NCI-H2081 (cell line): ENCODE measurements around the gene SPTB.

ENCODE experiments used
- DNase-seq, 2 experiments: peaks; one replicate each; lab custom pipeline; 2025; lab: John Stamatoyannopoulos, UW

Gene SPTB

DNA sequence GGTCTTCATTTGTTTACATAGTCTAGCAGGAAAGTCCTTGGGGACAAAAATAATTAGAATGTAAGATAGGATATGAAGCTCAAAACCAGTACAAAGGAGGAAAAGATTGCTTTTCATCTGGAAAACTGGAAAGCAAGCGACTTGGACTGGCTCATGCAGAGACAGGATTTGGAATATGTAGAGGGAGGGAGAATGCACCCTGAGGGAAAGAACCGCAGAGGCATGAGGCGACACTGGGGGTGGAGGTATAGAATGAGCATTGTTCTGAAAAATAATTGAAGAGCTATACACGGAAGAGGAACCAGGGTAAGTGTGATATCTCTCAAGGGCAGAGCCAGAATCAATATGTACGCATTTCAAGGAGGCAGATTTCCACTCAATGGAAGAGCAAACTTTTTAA lies 90.0 kb downstream of the SPTB start:
- peak in 1 of 2 experiments; percentile 8 for DNase-seq

GRCh38 chr14:64788706-64789105 lies 91.0 kb downstream of the SPTB start:
- DNase-seq: no peak

DNA sequence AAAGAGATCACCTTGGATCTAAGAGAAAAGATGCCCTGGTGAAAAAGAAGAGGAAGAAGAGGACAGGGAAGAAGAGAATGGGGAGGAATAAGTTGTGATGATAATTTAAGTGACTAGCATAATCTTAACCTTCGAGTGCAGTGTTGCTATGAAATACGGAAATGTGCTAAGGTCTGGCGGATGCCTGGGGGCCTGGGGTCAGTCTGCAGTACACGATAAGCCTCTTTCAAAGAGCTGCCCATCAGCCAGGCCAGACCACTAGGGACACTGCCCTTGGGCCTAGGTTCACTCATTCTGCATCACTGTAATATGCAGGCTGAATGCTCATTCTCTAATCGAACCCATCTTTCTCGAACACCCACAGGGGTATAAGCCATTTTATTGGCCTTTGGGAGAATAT lies 92.1 kb downstream of the SPTB start:
- no peak for DNase-seq

DNA sequence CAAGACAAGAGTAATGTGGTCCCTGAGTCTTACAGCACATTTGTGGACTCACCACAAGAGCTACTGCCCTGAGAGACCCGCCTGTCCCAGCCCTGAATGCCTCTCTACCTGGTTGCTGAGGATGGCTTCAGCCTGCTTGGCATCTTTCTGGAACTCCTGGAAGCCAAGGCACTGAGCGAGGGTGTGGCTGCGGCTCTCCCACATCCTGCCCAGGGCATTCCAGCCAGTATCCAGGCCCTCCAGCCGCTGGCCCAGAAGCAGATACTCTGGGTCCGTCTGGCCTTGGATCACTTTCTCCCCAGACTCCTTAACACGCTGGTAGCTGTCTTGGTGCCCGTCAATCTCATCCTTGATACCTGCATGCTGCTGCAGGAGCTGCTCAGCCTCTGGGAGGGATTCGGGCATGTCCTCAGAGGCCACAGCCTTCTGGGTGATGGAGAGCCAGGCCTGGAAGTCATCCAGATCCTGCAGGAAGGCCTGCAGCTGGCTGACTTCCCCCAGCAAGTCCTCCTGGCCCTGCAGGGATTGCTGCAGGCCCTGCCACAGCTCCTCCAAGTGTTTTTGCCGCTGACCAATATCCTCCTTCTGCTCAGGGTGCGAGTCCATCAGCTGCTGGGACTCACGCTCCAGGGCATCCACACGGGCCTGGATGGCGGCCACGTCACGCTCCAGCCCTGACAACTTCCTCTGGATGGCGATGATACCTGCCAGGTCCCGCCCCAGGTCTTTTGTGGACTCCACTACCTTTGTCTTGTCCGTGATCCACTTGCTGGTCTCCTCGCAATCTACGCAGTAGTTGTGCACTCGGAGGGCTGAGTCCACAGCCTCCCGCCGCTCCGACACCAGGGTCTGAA lies 93.2 kb downstream of the SPTB start:
- DNase-seq: no peak

- no peak for DNase-seq
These were observed 95.7 kb downstream of the SPTB start for GRCh38 chr14:64784006-64784405.

GRCh38 chr14:64782196-64782595 lies 97.5 kb downstream of the SPTB start:
- DNase-seq: no peak

GRCh38 chr14:64779472-64779871 lies 100.2 kb downstream of the SPTB start:
- no peak for DNase-seq

GRCh38 chr14:64778104-64778754 lies 101.5 kb downstream of the SPTB start:
- no peak for DNase-seq

- no peak for DNase-seq
These were observed 102.2 kb downstream of the SPTB start for GRCh38 chr14:64777461-64777860.

DNA sequence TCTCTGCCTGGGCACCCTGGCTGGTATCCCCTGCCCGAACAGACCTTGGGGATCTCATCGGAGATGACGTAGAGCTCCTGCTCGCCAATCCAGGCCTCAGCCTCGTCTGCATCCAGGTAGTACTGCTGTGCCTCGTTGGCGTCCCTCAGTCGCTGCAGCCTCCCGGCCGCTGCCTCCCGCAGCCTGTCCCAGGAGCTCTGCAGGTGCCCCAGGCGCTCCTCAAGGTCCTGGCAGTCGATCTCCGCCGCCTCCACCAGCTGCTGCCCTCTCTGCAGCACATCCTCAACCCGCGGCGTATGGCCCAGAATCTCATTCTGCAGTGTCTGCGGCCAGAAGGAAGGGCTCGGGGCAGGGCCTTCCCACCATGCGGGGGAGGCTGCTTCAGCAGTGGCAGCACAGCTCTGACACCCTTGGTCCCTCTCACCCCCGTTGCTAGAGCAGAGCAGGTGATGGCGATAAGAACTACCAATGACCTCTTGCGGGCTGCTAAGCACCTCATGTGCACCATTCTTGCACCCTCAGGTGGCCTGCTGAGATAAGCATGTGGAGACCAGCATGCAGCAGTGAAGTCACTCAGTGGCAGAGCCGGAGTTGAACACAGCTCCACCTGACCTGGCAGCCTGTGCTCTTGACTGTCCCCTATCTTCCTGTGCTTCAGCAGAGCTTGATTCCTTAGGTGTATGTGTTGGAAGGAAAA lies 104.5 kb downstream of the SPTB start:
- no peak for DNase-seq

GRCh38 chr14:64774272-64774671 lies 105.4 kb downstream of the SPTB start:
- no peak for DNase-seq

GRCh38 chr14:64773577-64773976 lies 106.1 kb downstream of the SPTB start:
- DNase-seq: no peak

DNA sequence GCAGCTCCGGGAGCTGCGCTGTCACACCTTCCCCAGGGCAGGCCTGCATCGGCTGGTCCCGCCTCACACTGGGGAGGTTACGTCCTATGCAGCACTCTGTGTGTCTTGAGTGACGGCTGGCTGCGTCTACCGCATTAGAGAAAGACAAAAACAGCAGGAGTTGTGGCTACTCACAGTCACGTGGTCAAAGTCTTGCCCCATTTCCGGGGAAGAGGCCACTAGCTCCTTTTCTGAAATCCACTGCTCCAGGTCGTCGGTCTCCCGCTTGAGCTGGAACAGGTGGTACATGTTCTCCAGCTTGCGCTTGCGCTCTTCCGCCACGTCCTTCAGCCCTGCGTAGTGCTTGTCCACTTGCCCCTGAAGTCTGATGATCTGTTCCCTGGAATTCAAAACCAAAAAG lies 106.7 kb downstream of the SPTB start:
- no peak for DNase-seq

DNA sequence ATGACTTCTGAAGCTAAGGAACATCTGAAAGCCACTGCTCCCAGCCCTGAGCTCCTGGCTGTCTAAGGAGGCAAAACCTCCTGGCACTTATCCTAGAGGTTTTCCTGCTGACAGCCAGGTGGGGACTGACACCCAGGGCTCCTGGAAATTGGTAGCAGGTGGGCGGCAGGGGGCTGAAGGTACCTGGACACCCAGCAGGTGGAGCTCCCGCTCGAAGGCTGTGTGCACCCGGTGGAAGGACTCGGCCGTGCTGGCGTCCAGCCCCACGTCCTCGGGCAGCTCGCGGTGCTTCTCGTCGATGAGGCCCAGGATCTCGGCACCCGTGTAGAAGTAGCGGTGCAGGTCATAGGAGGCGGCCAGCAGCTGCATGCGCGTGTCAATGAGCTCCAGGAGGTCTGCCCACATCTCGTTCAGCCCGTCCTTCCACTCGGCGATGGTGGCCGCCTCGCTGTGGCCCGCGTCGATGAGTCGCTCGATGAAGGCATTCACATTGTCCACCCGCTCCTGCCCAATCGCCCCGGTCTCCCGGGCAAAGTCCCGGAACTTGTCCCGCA lies 107.2 kb downstream of the SPTB start:
- no peak for DNase-seq

- no peak for DNase-seq
These were observed 108.5 kb downstream of the SPTB start for GRCh38 chr14:64771161-64771560.

- no peak for DNase-seq
These were observed 109.0 kb downstream of the SPTB start for GRCh38 chr14:64770751-64771150.

DNA sequence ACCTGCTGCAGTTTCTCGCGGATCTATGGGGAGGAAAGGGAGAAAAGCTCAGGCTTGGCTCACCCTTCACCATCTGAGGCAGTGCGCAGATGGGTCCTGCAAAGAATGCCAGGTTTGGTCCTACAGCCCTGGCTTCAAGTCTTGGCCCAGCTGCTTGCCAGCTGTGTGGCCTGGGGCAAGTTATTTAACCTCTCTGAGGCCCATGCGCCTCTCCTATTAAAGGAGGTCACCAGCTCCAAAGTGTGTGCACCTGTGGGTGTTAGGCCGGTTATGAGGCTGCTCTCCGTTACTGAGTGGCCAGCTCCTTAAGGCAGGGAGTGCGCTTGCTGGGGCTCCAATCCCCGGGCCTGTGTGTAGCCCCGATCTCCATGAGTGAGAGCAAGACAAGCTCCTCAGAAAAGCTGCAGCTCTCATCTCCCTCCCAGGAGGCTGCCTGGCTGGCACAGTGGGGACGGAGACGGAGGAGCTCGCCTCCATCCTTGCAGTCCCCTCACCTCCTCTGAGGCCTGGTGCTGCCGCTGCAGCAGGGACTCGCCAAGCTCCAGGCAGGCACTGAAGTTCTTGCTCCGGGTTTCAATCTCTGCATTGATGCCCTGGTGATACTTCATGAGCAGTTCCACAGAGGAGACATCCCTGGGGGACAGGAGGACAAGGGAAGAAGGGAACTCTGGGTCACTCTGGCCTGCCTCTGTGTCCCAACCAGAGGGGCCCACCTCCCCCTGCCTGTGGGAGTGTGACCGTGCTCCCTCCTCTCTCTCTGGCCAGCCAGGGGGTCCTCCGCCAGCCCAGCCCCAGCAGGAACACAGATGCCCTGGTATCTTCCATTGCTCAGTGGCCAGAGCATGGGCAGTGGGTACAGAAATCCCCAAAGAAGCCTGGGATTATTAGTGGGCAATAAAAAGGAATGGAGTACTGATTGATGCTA lies 110.3 kb downstream of the SPTB start:
- no peak for DNase-seq

GRCh38 chr14:64768401-64769095 lies 111.2 kb downstream of the SPTB start:
- no peak for DNase-seq

DNA sequence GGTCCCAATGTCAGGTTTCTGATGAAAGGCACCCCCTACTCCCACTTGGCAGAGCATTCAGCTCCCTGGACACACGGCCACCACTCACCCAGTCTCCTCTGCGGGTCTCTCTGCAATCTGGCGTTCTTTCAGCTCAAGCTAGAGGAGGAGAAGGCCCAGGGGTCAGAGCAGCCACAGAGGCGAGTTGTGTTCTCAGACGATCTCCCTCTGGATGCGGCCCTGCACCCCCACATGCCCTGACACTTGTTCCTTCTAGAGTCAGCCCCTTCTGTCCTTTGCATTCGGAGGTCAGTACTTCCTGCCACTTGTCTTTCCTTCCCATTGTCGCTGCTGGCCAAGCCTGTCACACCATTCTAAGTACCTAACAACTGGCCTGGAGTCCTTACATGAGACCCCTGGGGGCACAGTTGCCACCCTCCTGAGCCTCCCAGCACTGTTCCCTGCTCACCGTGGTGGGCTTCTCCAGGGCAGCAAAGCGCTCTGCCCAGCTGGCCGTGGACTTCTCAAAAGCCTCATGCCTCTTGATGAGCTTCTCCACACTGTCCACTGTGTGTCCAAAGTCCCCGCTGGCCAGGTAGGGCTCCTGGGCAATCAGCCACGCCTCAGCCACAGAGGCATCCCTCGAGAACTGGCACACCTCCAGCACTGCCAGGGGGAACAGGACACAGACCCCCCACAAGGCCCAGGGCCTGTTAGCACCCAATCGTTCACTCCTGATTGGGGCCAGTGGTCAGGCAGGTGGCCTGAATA lies 112.3 kb downstream of the SPTB start:
- no peak for DNase-seq
